Left lung (tissue), 10 donors: Measurements from ENCODE around the gene CCDC170. TPM values are rescaled to one million over a fixed set of nuclear protein-coding genes. Genes with fewer than 3 reads are reported as not detected.

Experiments
- ATAC-seq: fragments of 200-7000 bp; cut with Tn5 transposase; one replicate; pipeline ENCODE4 v1.9.1; 2020; ENCODE audit warnings: moderate library complexity
- DNase-seq, 4 donors: peaks; one replicate each; pipeline ENCODE4 v3.0.0-alpha.2; 2013 to 2020
- H3K27ac ChIP-seq, 2 donors: fragments of 200-600 bp; sonication (generic) in 1 of 2; one replicate each; pipeline versions ENCODE4 v1.5.0 to v1.8.0; 2020 to 2021
- H3K27me3 ChIP-seq, 2 donors: fragments of 200-600 bp; sonication (generic) in 1 of 2; one replicate each; pipeline versions ENCODE4 v1.5.0 to v1.8.0; 2020 to 2021
- H3K36me3 ChIP-seq, 2 donors: fragments of 200-600 bp; sonication (generic) in 1 of 2; one replicate each; pipeline versions ENCODE4 v1.5.0 to v1.8.0; 2020 to 2021
- H3K4me1 ChIP-seq, 2 donors: fragments of 200-600 bp; one replicate each; pipeline ENCODE4 v1.8.0; 2021
- H3K4me3 ChIP-seq, 2 donors: fragments of 200-600 bp; sonication (generic) in 1 of 2; one replicate each; pipeline versions ENCODE4 v1.5.0 to v1.8.0; 2020 to 2021; ENCODE audit warnings: mild to moderate bottlenecking in 1 of 2
- H3K9me3 ChIP-seq, 2 donors: fragments of 200-600 bp; sonication (generic) in 1 of 2; one replicate each; pipeline versions ENCODE4 v1.5.0 to v1.8.0; 2020 to 2021
- intact Hi-C, 2 donors: fragments of 100-400 bp; cut with DNase I; formaldehyde crosslinking; loops; one replicate each; pipeline versions ENCODE4 v1.11.2 to v1.14.2; 2022
- polyA plus RNA-seq, 6 donors: library from polyadenylated mRNA; unstranded; fragments of 120-200 nt; gene quantifications; one replicate each; pipeline ENCODE4 v1.2.1, GENCODE V29; 2013; ENCODE audit not compliant: insufficient read length in 6 of 6
- total RNA-seq, 2 donors: library from RNA; stranded (reverse); fragmentation: NEBNext Ultra II Directional; extraction: Animal tissue kit (Norgen Biotek cat#: 25700); gene quantifications; one replicate each; pipeline ENCODE4 v1.2.1, GENCODE V29; 2021
- TF ChIP-seq, protein P1 (sequence below), 2 donors: fragments of 200-600 bp; sonication (generic) in 1 of 2; IDR thresholded peaks; one replicate each; pipeline versions ENCODE4 v1.5.0 to v1.8.0; 2021; ENCODE audit warnings: antibody characterized with exemption in 2 of 2
- donor health status: DM: no; HTN: yes; CAD: no.
- donor health status: DM: no; HTN: no; CAD: no.

The CCDC170 gene
- total and polyA plus RNA-seq, 8 donors, result 1.3 to 8.2 (median 4.4) TPM

DNA sequence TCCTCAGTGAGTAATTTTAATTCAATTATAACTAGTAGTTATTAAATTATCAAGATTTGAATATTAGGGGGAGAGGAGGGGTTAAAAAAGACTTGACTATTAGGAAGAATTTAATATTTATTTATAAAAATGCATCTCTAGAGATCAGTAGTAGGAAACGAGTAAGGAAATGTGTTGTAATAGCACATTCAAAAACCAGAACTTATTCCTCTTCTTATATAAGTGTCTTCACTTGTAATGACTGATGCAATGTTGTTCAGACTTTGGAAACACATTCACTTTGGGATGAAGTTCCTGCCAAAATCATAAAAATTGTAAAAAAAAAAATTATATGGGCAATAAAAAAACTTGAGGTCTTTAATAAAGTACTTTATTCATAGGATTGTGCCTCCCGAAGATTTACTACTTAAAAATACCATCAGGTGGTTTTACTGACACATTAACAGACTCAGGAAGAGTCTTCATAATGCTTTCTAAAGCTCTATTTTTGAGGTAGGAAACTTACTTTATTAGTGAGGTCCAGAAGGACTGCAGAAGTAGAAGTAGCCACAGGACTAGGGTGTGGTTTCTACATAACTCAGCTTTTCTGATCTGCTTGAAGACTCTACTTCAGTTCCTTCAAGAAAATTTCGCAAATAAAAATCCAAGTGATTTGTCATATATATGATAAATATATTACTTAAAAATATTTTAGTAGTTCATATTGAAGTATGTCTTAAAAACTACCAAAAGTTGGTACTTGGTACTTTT is 59.8 kb downstream of the CCDC170 start:
- H3K27ac ChIP-seq, result peak overlapping the region in 1 of 2 donors; percentile 53
- no peak overlapping the region for H3K4me3 ChIP-seq
- intact Hi-C loops, result no loop called here
- H3K36me3 ChIP-seq, result no peaks in the 10 kb centered on the region
- DNase-seq (no peak), ATAC-seq (peak; percentile 19)
- TF ChIP-seq, protein P1, sequence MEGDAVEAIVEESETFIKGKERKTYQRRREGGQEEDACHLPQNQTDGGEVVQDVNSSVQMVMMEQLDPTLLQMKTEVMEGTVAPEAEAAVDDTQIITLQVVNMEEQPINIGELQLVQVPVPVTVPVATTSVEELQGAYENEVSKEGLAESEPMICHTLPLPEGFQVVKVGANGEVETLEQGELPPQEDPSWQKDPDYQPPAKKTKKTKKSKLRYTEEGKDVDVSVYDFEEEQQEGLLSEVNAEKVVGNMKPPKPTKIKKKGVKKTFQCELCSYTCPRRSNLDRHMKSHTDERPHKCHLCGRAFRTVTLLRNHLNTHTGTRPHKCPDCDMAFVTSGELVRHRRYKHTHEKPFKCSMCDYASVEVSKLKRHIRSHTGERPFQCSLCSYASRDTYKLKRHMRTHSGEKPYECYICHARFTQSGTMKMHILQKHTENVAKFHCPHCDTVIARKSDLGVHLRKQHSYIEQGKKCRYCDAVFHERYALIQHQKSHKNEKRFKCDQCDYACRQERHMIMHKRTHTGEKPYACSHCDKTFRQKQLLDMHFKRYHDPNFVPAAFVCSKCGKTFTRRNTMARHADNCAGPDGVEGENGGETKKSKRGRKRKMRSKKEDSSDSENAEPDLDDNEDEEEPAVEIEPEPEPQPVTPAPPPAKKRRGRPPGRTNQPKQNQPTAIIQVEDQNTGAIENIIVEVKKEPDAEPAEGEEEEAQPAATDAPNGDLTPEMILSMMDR (IDR thresholded peaks at IDR 0.05), result no peak
- peaks cover 0 to 16% of the 10 kb centered on the region in 2 donors for H3K4me1 ChIP-seq
- H3K9me3 ChIP-seq, result peaks cover 0 to 22% of the 10 kb centered on the region in 2 donors
- H3K27me3 ChIP-seq, result no peaks in the 10 kb centered on the region

DNA sequence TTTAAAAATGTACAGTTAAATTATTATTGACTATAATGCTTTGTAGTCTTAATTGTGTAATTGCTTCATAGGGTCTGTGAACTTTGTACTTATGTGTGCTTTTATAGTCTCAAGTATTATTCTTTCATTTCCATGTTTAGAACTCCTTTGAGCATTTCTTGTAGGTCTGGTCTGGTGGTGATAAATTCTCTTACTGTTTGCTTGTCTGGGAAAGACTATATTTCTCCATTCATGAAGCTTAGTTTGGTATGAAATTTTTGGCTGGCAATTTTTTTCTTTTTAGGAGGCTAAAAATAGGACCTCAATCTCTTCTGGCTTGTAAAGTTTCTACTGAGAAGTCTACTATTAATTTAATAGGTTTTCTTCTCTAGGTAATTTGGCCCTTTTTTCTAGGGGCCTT is 67.4 kb downstream of the CCDC170 start:
- no peak overlapping the region for H3K4me3 ChIP-seq
- TF ChIP-seq, protein P1 (IDR thresholded peaks at IDR 0.05), result no peak
- H3K9me3 ChIP-seq, result peaks cover 0 to 51% of the 10 kb centered on the region in 2 donors
- ATAC-seq (no peak), DNase-seq (no peak)
- H3K4me1 ChIP-seq, result no peaks in the 10 kb centered on the region
- H3K27ac ChIP-seq, result no peak overlapping the region
- intact Hi-C loops, result no loop called here
- no peaks in the 10 kb centered on the region for H3K36me3 ChIP-seq
- no peaks in the 10 kb centered on the region for H3K27me3 ChIP-seq

DNA sequence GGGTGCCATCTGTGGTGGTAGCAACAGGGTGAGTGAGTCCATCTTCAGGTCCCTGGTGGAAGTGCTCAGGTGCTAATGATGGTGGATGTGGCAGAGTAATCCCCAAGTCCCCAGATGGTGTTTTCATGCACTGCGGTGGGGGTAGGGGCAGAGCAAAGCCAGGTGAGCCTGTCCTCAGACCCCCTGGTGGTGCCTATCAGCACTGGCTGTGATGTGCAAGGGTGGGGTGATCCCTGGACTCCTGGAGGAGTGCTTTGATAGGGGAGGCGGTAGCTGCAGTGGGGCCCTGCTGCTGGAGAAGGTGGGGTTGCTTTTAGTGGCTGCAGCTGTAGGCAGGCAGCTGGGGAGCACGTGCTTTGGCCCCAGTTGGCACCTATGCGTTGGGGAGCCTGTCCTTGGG is 70.8 kb downstream of the CCDC170 start:
- ATAC-seq, result no peak
- DNase-seq, result no peak
- Histone ChIP-seq H3K9me3 (peaks cover 0 to 35% of the 10 kb centered on the region in 2 donors), H3K36me3 (no peaks in the 10 kb centered on the region), H3K27me3 (no peaks in the 10 kb centered on the region), H3K27ac (no peak overlapping the region), H3K4me3 (no peak overlapping the region), H3K4me1 (no peaks in the 10 kb centered on the region)
- TF ChIP-seq, protein P1 (IDR thresholded peaks at IDR 0.05), result no peak
- intact Hi-C loops, result no loop called here

DNA sequence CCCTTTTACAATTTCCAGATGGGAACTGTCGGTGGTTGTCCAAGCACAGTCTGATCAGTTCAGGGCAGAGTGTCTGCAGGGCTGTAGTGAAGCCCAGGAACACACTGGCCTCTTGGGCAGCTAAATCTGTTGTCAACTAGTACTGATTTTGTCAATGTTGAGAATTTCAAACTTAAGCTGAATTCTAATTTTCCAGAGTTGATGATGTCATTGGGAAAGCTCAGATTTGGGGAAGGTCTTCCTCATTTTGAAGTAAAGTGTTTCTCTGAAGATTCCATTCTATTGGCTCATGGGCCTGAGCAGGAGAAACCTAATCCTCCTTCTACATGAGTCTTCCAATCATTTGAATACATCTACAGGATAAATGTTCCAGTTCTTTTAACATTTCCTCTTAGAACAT is 72.1 kb downstream of the CCDC170 start:
- intact Hi-C loops, result no loop called here

DNA sequence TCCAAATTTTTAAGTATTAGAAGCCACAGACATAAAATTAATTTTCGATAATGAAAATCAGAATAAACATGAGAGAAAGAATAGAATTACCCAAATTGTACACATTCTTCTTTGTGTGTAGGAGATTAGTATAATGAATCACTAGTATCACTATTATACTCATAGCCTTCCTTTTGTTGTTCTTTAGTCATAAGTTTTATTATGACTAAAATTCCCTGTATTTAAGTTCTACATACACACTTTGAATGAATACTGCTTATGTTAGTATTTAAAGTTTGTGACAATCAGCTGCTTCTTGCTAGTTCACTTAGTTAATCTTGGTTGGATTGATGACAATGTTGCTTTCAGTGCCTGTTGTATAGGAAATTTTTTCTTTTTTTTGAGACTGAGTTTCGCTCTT is 72.7 kb downstream of the CCDC170 start:
- TF ChIP-seq, protein P1 (IDR thresholded peaks at IDR 0.05), result no peak
- Histone ChIP-seq H3K4me1 (no peaks in the 10 kb centered on the region), H3K9me3 (peaks cover 0 to 19% of the 10 kb centered on the region in 2 donors), H3K27me3 (no peaks in the 10 kb centered on the region), H3K36me3 (no peaks in the 10 kb centered on the region), H3K27ac (no peak overlapping the region), H3K4me3 (no peak overlapping the region)
- intact Hi-C loops, result no loop called here
- ATAC-seq (no peak), DNase-seq (no peak)

More for the DNA sequence above, 72.1 kb downstream of the CCDC170 start:
- Histone ChIP-seq H3K9me3 (peaks cover 0 to 26% of the 10 kb centered on the region in 2 donors), H3K4me1 (no peaks in the 10 kb centered on the region), H3K27me3 (no peaks in the 10 kb centered on the region), H3K4me3 (no peak overlapping the region), H3K36me3 (no peaks in the 10 kb centered on the region), H3K27ac (no peak overlapping the region)
- no peak for DNase-seq
- TF ChIP-seq, protein P1 (IDR thresholded peaks at IDR 0.05), result no peak
- ATAC-seq, result no peak
